GM23338 (cell line): Measurements from ENCODE around the gene IRAK1. TPM values are rescaled to one million over a fixed set of nuclear protein-coding genes. Genes with fewer than 3 reads are reported as not detected.

Source experiments
- ATAC-seq: fragments of 200-7000 bp; cut with Tn5 transposase; 3 replicates; pipeline ENCODE4 v1.9.1; 2020
- DNase-seq: peaks from one replicate; pipeline ENCODE4 v3.0.0-alpha.2; 2015; ENCODE audit warnings: low spot score
- H2AFZ ChIP-seq: fragments of 200-600 bp; sonication (generic); 2 replicates; pipeline ENCODE4 v1.8.0; 2016; ENCODE audit warnings: antibody characterized with exemption, mild to moderate bottlenecking, moderate library complexity
- H3F3A ChIP-seq: fragments of 200-600 bp; sonication (generic); replicated peaks from 2 replicates; pipeline ENCODE4 v1.8.0; 2017; ENCODE audit warnings: antibody characterized with exemption, mixed run types, low read depth
- H3K27ac ChIP-seq: fragments of 200-600 bp; sonication (generic); 2 replicates; pipeline ENCODE4 v1.6.1; 2016; ENCODE audit warnings: low read depth
- H3K27me3 ChIP-seq: fragments of 200-600 bp; sonication (generic); 2 replicates; pipeline ENCODE4 v1.8.0; 2016; ENCODE audit warnings: mild to moderate bottlenecking, mixed run types, moderate library complexity; ENCODE audit not compliant: insufficient read depth
- H3K36me3 ChIP-seq: fragments of 200-600 bp; sonication (generic); 2 replicates; pipeline ENCODE4 v1.8.0; 2016; ENCODE audit warnings: mild to moderate bottlenecking; ENCODE audit not compliant: insufficient read depth
- H3K4me1 ChIP-seq: fragments of 200-600 bp; sonication (generic); 2 replicates; pipeline ENCODE4 v1.8.0; 2016; ENCODE audit warnings: mild to moderate bottlenecking, moderate library complexity; ENCODE audit not compliant: insufficient read depth
- H3K4me2 ChIP-seq: fragments of 200-600 bp; sonication (generic); 2 replicates; pipeline ENCODE4 v1.7.1; 2017; ENCODE audit warnings: mixed run types
- H3K4me3 ChIP-seq: fragments of 200-600 bp; sonication (generic); 2 replicates; pipeline ENCODE4 v1.6.1; 2016; ENCODE audit warnings: mixed run types
- H3K79me2 ChIP-seq: fragments of 200-600 bp; sonication (generic); replicated peaks from 2 replicates; pipeline ENCODE4 v1.8.0; 2017; ENCODE audit warnings: mild to moderate bottlenecking; ENCODE audit not compliant: insufficient read depth
- H3K9me2 ChIP-seq: fragments of 200-600 bp; sonication (generic); 2 replicates; pipeline ENCODE4 v1.8.0; 2017; ENCODE audit not compliant: insufficient read depth
- H4K20me1 ChIP-seq: fragments of 200-600 bp; sonication (generic); replicated peaks from 2 replicates; pipeline ENCODE4 v1.8.0; 2017; ENCODE audit warnings: mild to moderate bottlenecking; ENCODE audit not compliant: insufficient read depth
- H3K27ac Mint-ChIP-seq: 2 replicates; pipeline ENCODE4 v1.8.0; 2020; ENCODE audit warnings: inconsistent platforms, mild to moderate bottlenecking, moderate library complexity, mixed read lengths
- H3K27me3 Mint-ChIP-seq: 3 replicates; pipeline ENCODE4 v1.8.0; 2022; ENCODE audit warnings: low read depth, mild to moderate bottlenecking, moderate library complexity, mixed read lengths, inconsistent platforms; ENCODE audit not compliant: insufficient read depth, poor library complexity
- H3K36me3 Mint-ChIP-seq: 3 replicates; pipeline ENCODE4 v1.8.0; 2021; ENCODE audit warnings: low read depth, mild to moderate bottlenecking, inconsistent platforms, moderate library complexity, mixed read lengths
- H3K4me1 Mint-ChIP-seq: 3 replicates; pipeline ENCODE4 v1.8.0; 2020; ENCODE audit warnings: mild to moderate bottlenecking, inconsistent platforms, mixed read lengths
- H3K4me3 Mint-ChIP-seq: 3 replicates; pipeline ENCODE4 v1.8.0; 2021; ENCODE audit warnings: moderate library complexity, mild to moderate bottlenecking, inconsistent platforms, mixed read lengths
- H3K9me3 Mint-ChIP-seq: 3 replicates; pipeline ENCODE4 v1.8.0; 2020; ENCODE audit warnings: moderate library complexity, mild to moderate bottlenecking, inconsistent platforms, mixed read lengths
- CREB1 ChIP-seq: fragments of 250-450 bp; sonication (Bioruptor Pico); IDR thresholded peaks from 2 replicates; pipeline ENCODE4 v1.5.0; 2020; ENCODE audit warnings: low read depth, mild to moderate bottlenecking, moderate library complexity
- CTCF ChIP-seq, 2 experiments: fragments of 200-600 bp in 1 of 2; sonication (generic) in 1 of 2; conservative IDR thresholded peaks; 2 replicates each; pipeline versions ENCODE4 v1.5.1 to v1.6.1; 2016 to 2017; ENCODE audit warnings: antibody characterized with exemption in 2 of 2, low read depth in 2 of 2, mild to moderate bottlenecking in 2 of 2, moderate library complexity in 1 of 2
- ETS1 ChIP-seq: IDR thresholded peaks from 2 replicates; pipeline ENCODE4 v1.6.1; 2016; ENCODE audit warnings: antibody characterized with exemption
- EZH2 ChIP-seq: fragments of 200-600 bp; sonication (generic); IDR thresholded peaks from one replicate; pipeline ENCODE4 v1.8.0; 2017; ENCODE audit warnings: antibody characterized with exemption, mild to moderate bottlenecking, low read depth; ENCODE audit not compliant: unreplicated experiment
- EZH2phosphoT487 ChIP-seq: fragments of 200-600 bp; sonication (generic); IDR thresholded peaks from one replicate; pipeline ENCODE4 v1.8.1; 2018; ENCODE audit warnings: antibody characterized with exemption; ENCODE audit not compliant: unreplicated experiment
- JUNB ChIP-seq: IDR thresholded peaks from one replicate; pipeline ENCODE4 v1.6.1; 2016; ENCODE audit warnings: antibody characterized with exemption; ENCODE audit not compliant: unreplicated experiment
- NANOG ChIP-seq: IDR thresholded peaks from 2 replicates; pipeline ENCODE4 v1.6.1; 2016; ENCODE audit warnings: antibody characterized with exemption, borderline replicate concordance
- POLR2AphosphoS5 ChIP-seq: IDR thresholded peaks from 2 replicates; pipeline ENCODE4 v1.6.1; 2016; ENCODE audit warnings: antibody characterized with exemption, low read depth
- REST ChIP-seq: IDR thresholded peaks from one replicate; pipeline ENCODE4 v1.6.1; 2018; ENCODE audit warnings: antibody characterized with exemption; ENCODE audit not compliant: unreplicated experiment
- STAT1 ChIP-seq: IDR thresholded peaks from one replicate; pipeline ENCODE4 v1.6.1; 2016; ENCODE audit warnings: antibody characterized with exemption; ENCODE audit not compliant: unreplicated experiment
- ZNF114 ChIP-seq: fragments of 250-450 bp; sonication (Bioruptor Pico); IDR thresholded peaks from 2 replicates; pipeline ENCODE4 v1.5.0; 2020; ENCODE audit warnings: mild to moderate bottlenecking, moderate library complexity
- ZNF331 ChIP-seq: fragments of 250-450 bp; sonication (Bioruptor Pico); IDR thresholded peaks from 2 replicates; pipeline ENCODE4 v1.5.0; 2020; ENCODE audit warnings: low read depth, mild to moderate bottlenecking, moderate library complexity
- ZNF462 ChIP-seq: fragments of 250-450 bp; sonication (Bioruptor Pico); IDR thresholded peaks from 2 replicates; pipeline ENCODE4 v1.5.0; 2020; ENCODE audit warnings: mild to moderate bottlenecking, moderate library complexity
- polyA plus RNA-seq: library from polyadenylated mRNA; unstranded; fragments of >200 nt; fragmentation: Nextera tagmentation; extraction: Ambion mirVana; gene quantifications from 2 replicates; pipeline ENCODE4 v1.2.1, GENCODE V29; 2016
- total RNA-seq: library from RNA; depleted of rRNA; stranded (reverse); fragments of >200 nt; shearing (Covaris generic); gene quantifications from 2 replicates; pipeline ENCODE4 v1.2.3, GENCODE V29; 2014

The IRAK1 gene
- total and polyA plus RNA-seq, 2 experiments from 2014 or later = 21.6 to 38.0 TPM

GRCh38 chrX:154002215-154002719 is 17.4 kb downstream of the IRAK1 start:
- Histone ChIP-seq H4K20me1 (no peaks in the 10 kb centered on the region), H3K4me2 (no peak overlapping the region), H3K27me3 (no peaks in the 10 kb centered on the region), H3K36me3 (no peaks in the 10 kb centered on the region), H3K9me2 (no peaks in the 10 kb centered on the region), H3K4me1 (no peaks in the 10 kb centered on the region), H2AFZ (no peak overlapping the region), H3K27ac (no peak overlapping the region), H3K4me3 (no peak overlapping the region), H3K79me2 (no peaks in the 10 kb centered on the region), H3F3A (no peaks in the 10 kb centered on the region)
- Mint-ChIP-seq H3K36me3 (no peaks in the 10 kb centered on the region), H3K9me3 (no peaks in the 10 kb centered on the region; the same call in 2 of the 3 replicates), H3K27me3 (peaks cover 5% of the 10 kb centered on the region), H3K27ac (no peak overlapping the region), H3K4me3 (no peak overlapping the region), H3K4me1 (peaks cover 11% of the 10 kb centered on the region; the same call in 2 of the 3 replicates)
- DNase-seq = peak; percentile 30
- TF ChIP-seq CTCF (conservative IDR thresholded peaks at IDR 0.05; ENCODE audit: low read depth in 2 of 2) (no peak), ETS1 (no peak), ZNF331 (CRISPR knock-in tag) (no peak), JUNB (no peak), ZNF462 (CRISPR knock-in tag) (no peak), POLR2AphosphoS5 (no peak), EZH2phosphoT487 (no peak), ZNF114 (CRISPR knock-in tag) (no peak), NANOG (no peak), EZH2 (no peak), STAT1 (no peak), REST (no peak), CREB1 (no peak)
- ATAC-seq = peak; percentile 30; the same call in 2 of the 3 replicates
